K562 (cell line): ENCODE data around the gene IGDCC3. TPM values are rescaled to one million over a fixed set of nuclear protein-coding genes. Genes with fewer than 3 reads are reported as not detected.

ENCODE experiments used
- ESRRB ChIP-seq: fragments of 250-450 bp; sonication (Bioruptor Pico); IDR thresholded peaks from 2 replicates; pipeline ENCODE4 v1.5.0; 2020; ENCODE audit warnings: mild to moderate bottlenecking, moderate library complexity, borderline replicate concordance
- HES1 ChIP-seq: fragments of 450-650 bp; IDR thresholded peaks from 2 replicates; pipeline ENCODE4 v1.6.1; 2016; ENCODE audit warnings: low read depth, mild to moderate bottlenecking, moderate library complexity
- POLR2H ChIP-seq: IDR thresholded peaks from 2 replicates; pipeline ENCODE4 v1.6.1; 2016; ENCODE audit warnings: missing genetic modification characterization, low read depth, mild to moderate bottlenecking, control low read depth, missing compliant biosample characterization, moderate library complexity
- TFAP4 ChIP-seq: sonication (generic); formaldehyde crosslinking; IDR thresholded peaks from 2 replicates; pipeline ENCODE4 v1.8.0; 2022; ENCODE audit warnings: missing genetic modification reagents, mild to moderate bottlenecking, moderate library complexity, borderline replicate concordance
- polyA plus RNA-seq, 8 experiments: library from polyadenylated mRNA; depleted of rRNA in 4 of 8; stranded (reverse) in 5 of 8; unstranded in 3 of 8; fragments of >200 nt; fragmentation: Nextera tagmentation in 2 of 8; fragmentation: Illumina TruSeq in 1 of 8; extraction: Ambion mirVana in 2 of 8; extraction: Trizol in 1 of 8; gene quantifications; 2 replicates each; pipeline versions ENCODE4 v1.2.1 to v1.2.3, GENCODE V29; 2011 to 2014; ENCODE audit warnings: inconsistent platforms in 1 of 8, missing spikeins in 1 of 8
- total RNA-seq, 7 experiments: library from RNA; depleted of rRNA in 6 of 7; stranded (reverse); fragments of >200 nt in 6 of 7; fragmentation: Illumina TruSeq in 2 of 7; extraction: Trizol in 2 of 7; gene quantifications; 2 replicates each; pipeline versions ENCODE4 v1.2.1 to v1.2.3, GENCODE V29; 2011 to 2021; ENCODE audit warnings: low replicate concordance in 1 of 7
- TF ChIP-seq, protein P1 (sequence below), 2 experiments: fragments of 450-650 bp; formaldehyde crosslinking in 1 of 2; IDR thresholded peaks; 2 replicates each; pipeline versions ENCODE4 v1.4.0 to v1.6.1; 2014 to 2020; ENCODE audit warnings: mild to moderate bottlenecking in 2 of 2, borderline replicate concordance in 1 of 2, low read depth in 1 of 2

The IGDCC3 gene
- total and polyA plus RNA-seq, 9 of the 15 experiments (the other 6 are each of a cell fraction or from before 2014, with no cell fraction given) = not detected

DNA sequence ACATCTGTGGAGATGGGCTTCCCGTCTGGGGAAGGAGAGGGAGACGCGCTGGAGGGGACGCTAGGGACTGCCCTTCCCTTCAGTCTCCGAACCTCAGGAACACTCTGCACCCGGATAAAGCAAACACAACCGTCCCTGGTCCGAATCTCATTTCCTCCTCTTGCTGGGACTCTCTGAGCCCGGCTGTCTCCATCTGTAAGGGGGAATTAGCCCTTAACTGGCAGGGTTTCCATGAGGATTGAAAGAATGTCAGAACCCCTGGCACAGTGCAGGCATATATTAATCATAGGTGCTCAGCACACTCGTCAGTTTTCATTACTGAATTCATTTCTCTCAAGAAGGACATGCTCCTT, 19.1 kb upstream of the IGDCC3 start (continued):
- TF ChIP-seq, protein P1, sequence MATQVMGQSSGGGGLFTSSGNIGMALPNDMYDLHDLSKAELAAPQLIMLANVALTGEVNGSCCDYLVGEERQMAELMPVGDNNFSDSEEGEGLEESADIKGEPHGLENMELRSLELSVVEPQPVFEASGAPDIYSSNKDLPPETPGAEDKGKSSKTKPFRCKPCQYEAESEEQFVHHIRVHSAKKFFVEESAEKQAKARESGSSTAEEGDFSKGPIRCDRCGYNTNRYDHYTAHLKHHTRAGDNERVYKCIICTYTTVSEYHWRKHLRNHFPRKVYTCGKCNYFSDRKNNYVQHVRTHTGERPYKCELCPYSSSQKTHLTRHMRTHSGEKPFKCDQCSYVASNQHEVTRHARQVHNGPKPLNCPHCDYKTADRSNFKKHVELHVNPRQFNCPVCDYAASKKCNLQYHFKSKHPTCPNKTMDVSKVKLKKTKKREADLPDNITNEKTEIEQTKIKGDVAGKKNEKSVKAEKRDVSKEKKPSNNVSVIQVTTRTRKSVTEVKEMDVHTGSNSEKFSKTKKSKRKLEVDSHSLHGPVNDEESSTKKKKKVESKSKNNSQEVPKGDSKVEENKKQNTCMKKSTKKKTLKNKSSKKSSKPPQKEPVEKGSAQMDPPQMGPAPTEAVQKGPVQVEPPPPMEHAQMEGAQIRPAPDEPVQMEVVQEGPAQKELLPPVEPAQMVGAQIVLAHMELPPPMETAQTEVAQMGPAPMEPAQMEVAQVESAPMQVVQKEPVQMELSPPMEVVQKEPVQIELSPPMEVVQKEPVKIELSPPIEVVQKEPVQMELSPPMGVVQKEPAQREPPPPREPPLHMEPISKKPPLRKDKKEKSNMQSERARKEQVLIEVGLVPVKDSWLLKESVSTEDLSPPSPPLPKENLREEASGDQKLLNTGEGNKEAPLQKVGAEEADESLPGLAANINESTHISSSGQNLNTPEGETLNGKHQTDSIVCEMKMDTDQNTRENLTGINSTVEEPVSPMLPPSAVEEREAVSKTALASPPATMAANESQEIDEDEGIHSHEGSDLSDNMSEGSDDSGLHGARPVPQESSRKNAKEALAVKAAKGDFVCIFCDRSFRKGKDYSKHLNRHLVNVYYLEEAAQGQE (IDR thresholded peaks at IDR 0.05; ENCODE audit: borderline replicate concordance) = no peak
- TF ChIP-seq, protein P1 (CRISPR knock-in tag; IDR thresholded peaks at IDR 0.05; ENCODE audit: low read depth) = no peak
- TF ChIP-seq TFAP4 (CRISPR knock-in tag) (no peak), POLR2H (no peak), ESRRB (no peak), HES1 (no peak)
